Natural killer cell (primary cell): ENCODE measurements around the gene LILRA6. TPM values are rescaled to one million over a fixed set of nuclear protein-coding genes. Genes with fewer than 3 reads are reported as not detected.
A peak's percentile ranks its signal among the peaks of the same experiment; 100 is the strongest.

ENCODE experiments used
- ATAC-seq, 3 donors: fragments of 150-1000 bp in 2 of 3; fragments of 200-7000 bp in 1 of 3; cut with Tn5 transposase; 1 replicate in 1 of 3; 2 replicates in 2 of 3; pipeline ENCODE4 v1.10.0; 2021; ENCODE audit warnings: mild to moderate bottlenecking in 2 of 3, moderate library complexity in 2 of 3
- DNase-seq, 2 donors: peaks; one replicate each; pipeline versions ENCODE4 v3.0.0 to v3.0.0-alpha.2; 2013 to 2021; ENCODE audit warnings: mixed read lengths in 1 of 2
- H3K27ac ChIP-seq: one replicate; pipeline ENCODE4 v1.5.1; 2013; ENCODE audit warnings: mild to moderate bottlenecking, low read length
- H3K27me3 ChIP-seq: one replicate; pipeline ENCODE4 v1.6.1; 2013; ENCODE audit warnings: low read length; ENCODE audit not compliant: control insufficient read depth, insufficient read depth
- H3K36me3 ChIP-seq: one replicate; pipeline ENCODE4 v1.6.1; 2013; ENCODE audit warnings: low read length; ENCODE audit not compliant: control insufficient read depth, insufficient read depth
- H3K4me1 ChIP-seq: one replicate; pipeline ENCODE4 v1.6.1; 2013; ENCODE audit warnings: low read length; ENCODE audit not compliant: control insufficient read depth, insufficient read depth
- H3K4me3 ChIP-seq: one replicate; pipeline ENCODE4 v1.5.1; 2013; ENCODE audit warnings: low read length
- H3K9me3 ChIP-seq: one replicate; pipeline ENCODE4 v1.6.1; 2013; ENCODE audit warnings: low read length; ENCODE audit not compliant: control insufficient read depth, insufficient read depth
- H3K27ac Mint-ChIP-seq, 2 donors: one replicate each; pipeline ENCODE4 v1.8.0; 2022; ENCODE audit warnings: mild to moderate bottlenecking in 2 of 2, mixed read lengths in 2 of 2, moderate library complexity in 1 of 2
- H3K27me3 Mint-ChIP-seq, 2 donors: one replicate each; pipeline ENCODE4 v1.8.0; 2022; ENCODE audit warnings: low read depth in 2 of 2, mixed read lengths in 2 of 2
- H3K36me3 Mint-ChIP-seq: one replicate; pipeline ENCODE4 v1.8.0; 2022; ENCODE audit warnings: mixed read lengths
- H3K4me1 Mint-ChIP-seq, 2 donors: one replicate each; pipeline ENCODE4 v1.8.0; 2022; ENCODE audit warnings: mixed read lengths in 2 of 2
- H3K4me3 Mint-ChIP-seq: one replicate; pipeline ENCODE4 v1.8.0; 2022; ENCODE audit warnings: mild to moderate bottlenecking, moderate library complexity, mixed read lengths
- H3K9me3 Mint-ChIP-seq, 2 donors: one replicate each; pipeline ENCODE4 v1.8.0; 2022; ENCODE audit warnings: mixed read lengths in 2 of 2
- CTCF ChIP-seq: fragments of 200-600 bp; IDR thresholded peaks from one replicate; pipeline ENCODE4 v1.8.0; 2022; ENCODE audit warnings: antibody characterized with exemption
- WGBS: methylation state at CpG from one replicate; pipeline ENCODE4 v1.1.7; 2013; ENCODE audit warnings: missing lambda C conversion rate; ENCODE audit not compliant: insufficient coverage; 5-methylcytosine and 5-hydroxymethylcytosine counted together
- intact Hi-C: fragments of 100-400 bp; cut with micrococcal nuclease; formaldehyde crosslinking; loops from one replicate; pipeline ENCODE4 v1.14.2; 2022
- total RNA-seq, 4 donors: library from RNA; stranded (reverse); fragments of 120-200 nt in 1 of 4; gene quantifications; one replicate each; pipeline versions ENCODE4 v1.2.3 to v1.2.4, GENCODE V29; 2013 to 2022

The LILRA6 gene
- total RNA-seq, 3 donors from 2014 or later (not counting 1 experiment from before 2014, with no cell fraction given): 2.1 to 2.6 (median 2.1) TPM

GRCh38 chr19:54188215-54188871, 54.2 kb downstream of the LILRA6 start:
- H3K27me3 ChIP-seq: no peaks in the 10 kb centered on the region
- DNase-seq: peak; percentile 32 to 66
- H3K4me1 Mint-ChIP-seq: peaks cover 26 to 36% of the 10 kb centered on the region in 2 donors
- no peaks in the 10 kb centered on the region for H3K36me3 Mint-ChIP-seq
- TF ChIP-seq CTCF: no peak
- peak overlapping the region; percentile 97 to 99 for H3K27ac Mint-ChIP-seq
- no peaks in the 10 kb centered on the region for H3K27me3 Mint-ChIP-seq
- no peaks in the 10 kb centered on the region for H3K9me3 ChIP-seq
- peak overlapping the region; percentile 71 for H3K27ac ChIP-seq
- 11% methylated on average over 10 of the region's 12 CpGs for WGBS
- peaks cover 8% of the 10 kb centered on the region for H3K36me3 ChIP-seq
- H3K4me3 Mint-ChIP-seq: peak overlapping the region; percentile 99
- ATAC-seq: no peak
- H3K4me3 ChIP-seq: peak overlapping the region; percentile 92
- H3K9me3 Mint-ChIP-seq: no peaks in the 10 kb centered on the region
- H3K4me1 ChIP-seq: peaks cover 23% of the 10 kb centered on the region
- intact Hi-C loops: no loop called here

GRCh38 chr19:54186934-54187381, 55.6 kb downstream of the LILRA6 start:
- H3K4me3 Mint-ChIP-seq: peak overlapping the region; percentile 99

More at GRCh38 chr19:54186934-54187381, 55.6 kb downstream of the LILRA6 start:
- Histone ChIP-seq H3K4me3 (no peak overlapping the region), H3K4me1 (peaks cover 17% of the 10 kb centered on the region), H3K36me3 (peaks cover 3% of the 10 kb centered on the region), H3K9me3 (no peaks in the 10 kb centered on the region), H3K27ac (no peak overlapping the region), H3K27me3 (no peaks in the 10 kb centered on the region)
- no peaks in the 10 kb centered on the region for H3K27me3 Mint-ChIP-seq
- TF ChIP-seq CTCF: no peak
- peak overlapping the region; percentile 97 to 99 for H3K27ac Mint-ChIP-seq
- DNase-seq: no peak
- H3K36me3 Mint-ChIP-seq: no peaks in the 10 kb centered on the region
- no peaks in the 10 kb centered on the region for H3K9me3 Mint-ChIP-seq
- ATAC-seq: no peak
- 94% methylated on average over 11 of the region's 11 CpGs for WGBS
- H3K4me1 Mint-ChIP-seq: peaks cover 21 to 25% of the 10 kb centered on the region in 2 donors
- intact Hi-C loops: no loop called here

Other genes with a start within 250 kb of the LILRA6 start
- gene VSTM1, start 178.9 kb downstream of the LILRA6 start, total RNA-seq: 1 to 10 TPM in 2 of 3 donors, under 1 TPM in 1; 0.72 to 2.8 (median 2.7) TPM
- not detected for gene TARM1, start 161.4 kb downstream of the LILRA6 start, total RNA-seq
- 1 to 10 TPM; 2.3 to 5.4 (median 4.4) TPM for gene OSCAR, start 142.0 kb downstream of the LILRA6 start, total RNA-seq
- gene NDUFA3, start 139.9 kb downstream of the LILRA6 start, total RNA-seq: 10 to 100 TPM; 48.4 to 91.9 (median 71.4) TPM
- 10 to 100 TPM; 14.1 to 14.4 (median 14.2) TPM for gene TFPT, start 127.1 kb downstream of the LILRA6 start, total RNA-seq
- 10 to 100 TPM; 64.4 to 65.9 (median 64.9) TPM for gene PRPF31, start 127.0 kb downstream of the LILRA6 start, total RNA-seq
- gene CNOT3, start 105.0 kb downstream of the LILRA6 start, total RNA-seq: 10 to 100 TPM; 46.3 to 73.9 (median 51.7) TPM
- 1 to 10 TPM; 8.3 to 9.4 (median 9.1) TPM for gene LENG1, start 83.1 kb downstream of the LILRA6 start, total RNA-seq
- gene TMC4, start 69.6 kb downstream of the LILRA6 start, total RNA-seq: 1 to 10 TPM; 7.2 to 8.2 (median 7.5) TPM
- gene MBOAT7, start 53.2 kb downstream of the LILRA6 start, total RNA-seq: 10 to 100 TPM; 24.1 to 53.9 (median 31.2) TPM
- 10 to 100 TPM; 11.5 to 16.7 (median 13.5) TPM for gene TSEN34, start 51.5 kb downstream of the LILRA6 start, total RNA-seq
- gene RPS9, start 41.9 kb downstream of the LILRA6 start, total RNA-seq: 100 to 1,000 TPM; 617 to 958 (median 906) TPM
- gene LILRB3, start 19.8 kb downstream of the LILRA6 start, total RNA-seq: 10 to 100 TPM in 2 of 3 donors, 1 to 10 TPM in 1; 6.8 to 12.6 (median 12.6) TPM
- gene LILRB5, start 14.5 kb upstream of the LILRA6 start, total RNA-seq: under 1 TPM in 2 of 3 donors, not detected in 1; 0.09 to 0.18 TPM
- gene LILRB2, start 38.3 kb upstream of the LILRA6 start, total RNA-seq: 10 to 100 TPM in 2 of 3 donors, 1 to 10 TPM in 1; 4.6 to 41.4 (median 23.7) TPM
- 10 to 100 TPM in 2 of 3 donors, 1 to 10 TPM in 1; 3.4 to 22.3 (median 11.1) TPM for gene LILRA5, start 70.4 kb upstream of the LILRA6 start, total RNA-seq
- 1 to 10 TPM in 2 of 3 donors, not detected in 1; 2.0 to 2.4 TPM for gene LILRA4, start 96.4 kb upstream of the LILRA6 start, total RNA-seq
- gene LAIR1, start 122.1 kb upstream of the LILRA6 start, total RNA-seq: 100 to 1,000 TPM; 117 to 163 (median 156) TPM
- under 1 TPM; 0.59 to 0.84 (median 0.65) TPM for gene TTYH1, start 172.7 kb upstream of the LILRA6 start, total RNA-seq
- 100 to 1,000 TPM; 479 to 563 (median 507) TPM for gene LENG8, start 206.4 kb upstream of the LILRA6 start, total RNA-seq
- gene LENG9, start 221.0 kb upstream of the LILRA6 start, total RNA-seq: 1 to 10 TPM; 3.2 to 5.6 (median 4.3) TPM
- not detected for gene CDC42EP5, start 230.5 kb upstream of the LILRA6 start, total RNA-seq